ENCODE data around the gene VANGL1. TPM values are rescaled to one million over a fixed set of nuclear protein-coding genes. Genes with fewer than 3 reads are reported as not detected.
A peak's percentile ranks its signal among the peaks of the same experiment; 100 is the strongest.

Gene VANGL1
- total and polyA plus RNA-seq, 4 experiments from 2014 or later, result 1.5 to 2.3 (median 1.7) TPM

GRCh38 chr1:115672224-115673009 lies 30.6 kb downstream of the VANGL1 start:
- Mint-ChIP-seq H3K27me3 (no peaks in the 10 kb centered on the region), H3K9me3 (peaks cover 0 to 2% (median 0%) of the 10 kb centered on the region in 8 donors), H3K36me3 (no peaks in the 10 kb centered on the region), H3K4me1 (peaks cover 0 to 3% (median 0%) of the 10 kb centered on the region in 4 donors), H3K27ac (no peak overlapping the region), H3K4me3 (no peak overlapping the region)
- no peaks in the 10 kb centered on the region for H3K4me1 ChIP-seq (ENCODE audit: insufficient read depth, low read length)
- ChIA-PET POLR2A (ENCODE audit: partially characterized antibody) (no interaction called here), CTCF (ENCODE audit: partially characterized antibody) (interaction anchor here (1.4 kb wide), 1 partner anchor 34 kb away, joined by 3 read pairs; no protein-coding TSS in a partner anchor)
- DNase-seq, result no peak
- intact Hi-C loops (cut with micrococcal nuclease), result no loop called here
- H3K27ac ChIP-seq (ENCODE audit: low read depth, low read length), result no peak overlapping the region
- no peaks in the 10 kb centered on the region for H3K27me3 ChIP-seq (ENCODE audit: insufficient read depth, low read length)
- no peak overlapping the region for H3K4me3 ChIP-seq (ENCODE audit: low read length in 2 of 2)
- no peaks in the 10 kb centered on the region for H3K9me3 ChIP-seq (ENCODE audit: control insufficient read depth in 1 of 2, low read length in 2 of 2)
- H3K36me3 ChIP-seq (ENCODE audit: insufficient read depth, low read length), result no peaks in the 10 kb centered on the region

- H3K27ac ChIP-seq (ENCODE audit: low read depth, low read length), result no peak overlapping the region
- ChIA-PET CTCF (ENCODE audit: partially characterized antibody) (no interaction called here), POLR2A (ENCODE audit: partially characterized antibody) (no interaction called here)
- no peaks in the 10 kb centered on the region for H3K4me1 ChIP-seq (ENCODE audit: insufficient read depth, low read length)
- intact Hi-C loops (cut with micrococcal nuclease), result no loop called here
- H3K9me3 ChIP-seq (ENCODE audit: control insufficient read depth in 1 of 2, low read length in 2 of 2), result no peaks in the 10 kb centered on the region
- H3K27ac Mint-ChIP-seq, result peak overlapping the region in 1 of 7 donors; percentile 22
- H3K27me3 ChIP-seq (ENCODE audit: insufficient read depth, low read length), result no peaks in the 10 kb centered on the region
- peaks cover 0 to 3% (median 0%) of the 10 kb centered on the region in 4 donors for H3K4me1 Mint-ChIP-seq
- no peaks in the 10 kb centered on the region for H3K36me3 Mint-ChIP-seq
- no peak overlapping the region for H3K4me3 ChIP-seq (ENCODE audit: low read length in 2 of 2)
- no peak for DNase-seq
- H3K36me3 ChIP-seq (ENCODE audit: insufficient read depth, low read length), result no peaks in the 10 kb centered on the region
- H3K4me3 Mint-ChIP-seq, result no peak overlapping the region
- no peaks in the 10 kb centered on the region for H3K9me3 Mint-ChIP-seq
- H3K27me3 Mint-ChIP-seq, result no peaks in the 10 kb centered on the region
Measured at GRCh38 chr1:115676498-115677181, 34.9 kb downstream of the VANGL1 start.

GRCh38 chr1:115677182-115677555 lies 35.4 kb downstream of the VANGL1 start:
- no peak overlapping the region for H3K4me3 ChIP-seq (ENCODE audit: low read length in 2 of 2)
- Mint-ChIP-seq H3K36me3 (no peaks in the 10 kb centered on the region), H3K27ac (no peak overlapping the region), H3K4me1 (peaks cover 0 to 3% (median 0%) of the 10 kb centered on the region in 4 donors), H3K4me3 (no peak overlapping the region), H3K9me3 (no peaks in the 10 kb centered on the region), H3K27me3 (no peaks in the 10 kb centered on the region)
- no peak for DNase-seq
- H3K9me3 ChIP-seq (ENCODE audit: control insufficient read depth in 1 of 2, low read length in 2 of 2), result no peaks in the 10 kb centered on the region
- intact Hi-C loops (cut with micrococcal nuclease), result no loop called here
- no peaks in the 10 kb centered on the region for H3K36me3 ChIP-seq (ENCODE audit: insufficient read depth, low read length)
- no peak overlapping the region for H3K27ac ChIP-seq (ENCODE audit: low read depth, low read length)
- CTCF ChIA-PET (ENCODE audit: partially characterized antibody), result no interaction called here
- H3K27me3 ChIP-seq (ENCODE audit: insufficient read depth, low read length), result no peaks in the 10 kb centered on the region
- no peaks in the 10 kb centered on the region for H3K4me1 ChIP-seq (ENCODE audit: insufficient read depth, low read length)
- POLR2A ChIA-PET (ENCODE audit: partially characterized antibody), result no interaction called here

GRCh38 chr1:115677565-115677964 lies 35.8 kb downstream of the VANGL1 start:
- H3K27me3 ChIP-seq (ENCODE audit: insufficient read depth, low read length), result no peaks in the 10 kb centered on the region
- Mint-ChIP-seq H3K9me3 (no peaks in the 10 kb centered on the region), H3K27ac (no peak overlapping the region), H3K4me3 (no peak overlapping the region), H3K4me1 (peaks cover 0 to 3% (median 0%) of the 10 kb centered on the region in 4 donors), H3K36me3 (no peaks in the 10 kb centered on the region), H3K27me3 (no peaks in the 10 kb centered on the region)
- no peak overlapping the region for H3K4me3 ChIP-seq (ENCODE audit: low read length in 2 of 2)
- H3K9me3 ChIP-seq (ENCODE audit: control insufficient read depth in 1 of 2, low read length in 2 of 2), result no peaks in the 10 kb centered on the region
- no peaks in the 10 kb centered on the region for H3K4me1 ChIP-seq (ENCODE audit: insufficient read depth, low read length)
- H3K36me3 ChIP-seq (ENCODE audit: insufficient read depth, low read length), result no peaks in the 10 kb centered on the region
- no peak overlapping the region for H3K27ac ChIP-seq (ENCODE audit: low read depth, low read length)
- no peak for DNase-seq
- CTCF ChIA-PET (ENCODE audit: partially characterized antibody), result no interaction called here
- POLR2A ChIA-PET (ENCODE audit: partially characterized antibody), result no interaction called here
- intact Hi-C loops (cut with micrococcal nuclease), result no loop called here

GRCh38 chr1:115678141-115678540 lies 36.4 kb downstream of the VANGL1 start:
- no peaks in the 10 kb centered on the region for H3K36me3 Mint-ChIP-seq
- CTCF ChIA-PET (ENCODE audit: partially characterized antibody), result interaction anchor here (1.2 kb wide), 1 partner anchor 29 kb away, joined by 3 read pairs; no protein-coding TSS in a partner anchor
- DNase-seq, result no peak
- no peaks in the 10 kb centered on the region for H3K9me3 Mint-ChIP-seq
- no peaks in the 10 kb centered on the region for H3K27me3 Mint-ChIP-seq
- Histone ChIP-seq H3K9me3 (ENCODE audit: control insufficient read depth in 1 of 2, low read length in 2 of 2) (no peaks in the 10 kb centered on the region), H3K27ac (ENCODE audit: low read depth, low read length) (no peak overlapping the region), H3K4me1 (ENCODE audit: insufficient read depth, low read length) (no peaks in the 10 kb centered on the region), H3K27me3 (ENCODE audit: insufficient read depth, low read length) (no peaks in the 10 kb centered on the region), H3K36me3 (ENCODE audit: insufficient read depth, low read length) (no peaks in the 10 kb centered on the region), H3K4me3 (ENCODE audit: low read length in 2 of 2) (no peak overlapping the region)
- POLR2A ChIA-PET (ENCODE audit: partially characterized antibody), result no interaction called here
- intact Hi-C loops (cut with micrococcal nuclease), result no loop called here
- H3K4me1 Mint-ChIP-seq, result peaks cover 0 to 3% (median 0%) of the 10 kb centered on the region in 4 donors
- H3K4me3 Mint-ChIP-seq, result no peak overlapping the region
- no peak overlapping the region for H3K27ac Mint-ChIP-seq

- Histone ChIP-seq H3K36me3 (ENCODE audit: insufficient read depth, low read length) (no peaks in the 10 kb centered on the region), H3K4me3 (ENCODE audit: low read length in 2 of 2) (no peak overlapping the region), H3K4me1 (ENCODE audit: insufficient read depth, low read length) (no peaks in the 10 kb centered on the region), H3K27me3 (ENCODE audit: insufficient read depth, low read length) (no peaks in the 10 kb centered on the region), H3K27ac (ENCODE audit: low read depth, low read length) (no peak overlapping the region), H3K9me3 (ENCODE audit: control insufficient read depth in 1 of 2, low read length in 2 of 2) (no peaks in the 10 kb centered on the region)
- H3K36me3 Mint-ChIP-seq, result no peaks in the 10 kb centered on the region
- ChIA-PET POLR2A (ENCODE audit: partially characterized antibody) (no interaction called here), CTCF (ENCODE audit: partially characterized antibody) (interaction anchor here (1.2 kb wide), 1 partner anchor 28 kb away, joined by 3 read pairs; no protein-coding TSS in a partner anchor)
- H3K4me3 Mint-ChIP-seq, result no peak overlapping the region
- DNase-seq, result no peak
- no peak overlapping the region for H3K27ac Mint-ChIP-seq
- H3K4me1 Mint-ChIP-seq, result peaks cover 0 to 3% (median 0%) of the 10 kb centered on the region in 4 donors
- intact Hi-C loops (cut with micrococcal nuclease), result no loop called here
- H3K9me3 Mint-ChIP-seq, result no peaks in the 10 kb centered on the region
- no peaks in the 10 kb centered on the region for H3K27me3 Mint-ChIP-seq
Measured at GRCh38 chr1:115679141-115679611, 37.4 kb downstream of the VANGL1 start.

- H3K27ac Mint-ChIP-seq, result no peak overlapping the region
- H3K4me1 Mint-ChIP-seq, result peaks cover 0 to 3% (median 0%) of the 10 kb centered on the region in 4 donors
- Histone ChIP-seq H3K27ac (ENCODE audit: low read depth, low read length) (no peak overlapping the region), H3K36me3 (ENCODE audit: insufficient read depth, low read length) (no peaks in the 10 kb centered on the region), H3K9me3 (ENCODE audit: control insufficient read depth in 1 of 2, low read length in 2 of 2) (no peaks in the 10 kb centered on the region), H3K27me3 (ENCODE audit: insufficient read depth, low read length) (no peaks in the 10 kb centered on the region), H3K4me3 (ENCODE audit: low read length in 2 of 2) (no peak overlapping the region), H3K4me1 (ENCODE audit: insufficient read depth, low read length) (no peaks in the 10 kb centered on the region)
- CTCF ChIA-PET (ENCODE audit: partially characterized antibody), result no interaction called here
- no peaks in the 10 kb centered on the region for H3K9me3 Mint-ChIP-seq
- H3K27me3 Mint-ChIP-seq, result no peaks in the 10 kb centered on the region
- no peak for DNase-seq
- H3K4me3 Mint-ChIP-seq, result no peak overlapping the region
- POLR2A ChIA-PET (ENCODE audit: partially characterized antibody), result no interaction called here
- peaks cover 0 to 1% of the 10 kb centered on the region in 2 donors for H3K36me3 Mint-ChIP-seq
- intact Hi-C loops (cut with micrococcal nuclease), result no loop called here
Measured at GRCh38 chr1:115680730-115681111, 39.0 kb downstream of the VANGL1 start.

Data from CD4-positive, alpha-beta memory T cell (primary cell).